Measurements from ENCODE around the gene OR10P1.

DNA sequence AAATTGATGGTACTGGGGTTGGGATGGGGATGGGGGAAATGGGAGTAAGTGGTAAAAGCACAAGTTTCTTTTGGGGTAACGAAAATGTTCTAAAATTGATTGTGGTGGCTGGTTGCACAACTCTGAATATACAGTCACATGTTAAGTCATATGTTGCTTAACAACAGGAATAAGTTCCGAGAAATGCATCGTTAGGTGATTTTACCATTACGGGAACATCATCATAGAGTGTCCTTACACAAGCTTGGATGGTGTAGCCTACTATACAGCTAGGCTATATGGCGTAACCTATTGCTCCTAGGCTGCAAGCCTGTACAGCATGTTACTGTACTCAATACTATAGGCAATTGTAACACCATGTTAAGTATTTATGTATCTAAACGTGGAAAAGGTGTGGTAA is 40.0 kb downstream of the OR10P1 start:
- TF ChIP-seq, protein P1, sequence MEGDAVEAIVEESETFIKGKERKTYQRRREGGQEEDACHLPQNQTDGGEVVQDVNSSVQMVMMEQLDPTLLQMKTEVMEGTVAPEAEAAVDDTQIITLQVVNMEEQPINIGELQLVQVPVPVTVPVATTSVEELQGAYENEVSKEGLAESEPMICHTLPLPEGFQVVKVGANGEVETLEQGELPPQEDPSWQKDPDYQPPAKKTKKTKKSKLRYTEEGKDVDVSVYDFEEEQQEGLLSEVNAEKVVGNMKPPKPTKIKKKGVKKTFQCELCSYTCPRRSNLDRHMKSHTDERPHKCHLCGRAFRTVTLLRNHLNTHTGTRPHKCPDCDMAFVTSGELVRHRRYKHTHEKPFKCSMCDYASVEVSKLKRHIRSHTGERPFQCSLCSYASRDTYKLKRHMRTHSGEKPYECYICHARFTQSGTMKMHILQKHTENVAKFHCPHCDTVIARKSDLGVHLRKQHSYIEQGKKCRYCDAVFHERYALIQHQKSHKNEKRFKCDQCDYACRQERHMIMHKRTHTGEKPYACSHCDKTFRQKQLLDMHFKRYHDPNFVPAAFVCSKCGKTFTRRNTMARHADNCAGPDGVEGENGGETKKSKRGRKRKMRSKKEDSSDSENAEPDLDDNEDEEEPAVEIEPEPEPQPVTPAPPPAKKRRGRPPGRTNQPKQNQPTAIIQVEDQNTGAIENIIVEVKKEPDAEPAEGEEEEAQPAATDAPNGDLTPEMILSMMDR (IDR thresholded peaks at IDR 0.05), result no peak
- no peak for TF ChIP-seq POLR2A (IDR thresholded peaks at IDR 0.05)

Measured in adrenal gland (tissue), 5 donors.